GM12801 (cell line): Measurements from ENCODE around the gene CA5B.

Experiments
- CTCF ChIP-seq: IDR thresholded peaks from one replicate; pipeline ENCODE4 v1.5.1; 2011; ENCODE audit warnings: control low read depth; ENCODE audit not compliant: insufficient read length; ENCODE audit errors: extremely low read depth

Gene CA5B

GRCh38 chrX:15789979-15790768 lies 52.1 kb downstream of the CA5B start, which contains the start of gene ZRSR2:
Gene ZRSR2, plus strand, starts transcription at chrX:15790484. Its CDS starts 12 bp downstream, at chrX:15790496.
- no peak for TF ChIP-seq CTCF

- no peak for TF ChIP-seq CTCF
Observed at GRCh38 chrX:15790769-15791290, 52.8 kb downstream of the CA5B start.

GRCh38 chrX:15797707-15798106 lies 59.6 kb downstream of the CA5B start:
- no peak for TF ChIP-seq CTCF

- TF ChIP-seq CTCF: no peak
Observed at GRCh38 chrX:15804563-15804962, 66.5 kb downstream of the CA5B start.

- TF ChIP-seq CTCF: no peak
Observed at GRCh38 chrX:15808254-15808653, 70.2 kb downstream of the CA5B start.

GRCh38 chrX:15812192-15812938 lies 74.3 kb downstream of the CA5B start:
- TF ChIP-seq CTCF: no peak

- TF ChIP-seq CTCF: no peak
Observed at GRCh38 chrX:15813416-15813815, 75.3 kb downstream of the CA5B start.
